Neural progenitor cell (in vitro differentiated cells): ENCODE data around the gene NME4. TPM values are rescaled to one million over a fixed set of nuclear protein-coding genes. Genes with fewer than 3 reads are reported as not detected.
"Not testable (repeated sequence)": the region's sequence is repeated elsewhere in the genome, so short reads cannot be mapped to it uniquely, and the experiment has no call there.

Experiments
- DNase-seq: peaks from one replicate; pipeline ENCODE4 v3.0.0-alpha.2; 2016; ENCODE audit warnings: low spot score
- H2AFZ ChIP-seq: fragments of 200-600 bp; sonication (generic); replicated peaks from 2 replicates; pipeline ENCODE4 v1.6.1; 2016; ENCODE audit warnings: antibody characterized with exemption
- H3F3A ChIP-seq: fragments of 200-600 bp; sonication (generic); 2 replicates; pipeline ENCODE4 v1.6.1; 2016; ENCODE audit warnings: antibody characterized with exemption, low read depth
- H3K27ac ChIP-seq: fragments of 200-600 bp; sonication (generic); 2 replicates; pipeline ENCODE4 v1.5.1; 2016; ENCODE audit warnings: mild to moderate bottlenecking
- H3K27me3 ChIP-seq: fragments of 200-600 bp; sonication (generic); 2 replicates; pipeline ENCODE4 v1.6.1; 2016; ENCODE audit warnings: mild to moderate bottlenecking, moderate library complexity
- H3K36me3 ChIP-seq: fragments of 200-600 bp; sonication (generic); 2 replicates; pipeline ENCODE4 v1.5.1; 2016
- H3K4me1 ChIP-seq: fragments of 200-600 bp; sonication (generic); 2 replicates; pipeline ENCODE4 v1.6.1; 2016; ENCODE audit warnings: mixed run types
- H3K4me2 ChIP-seq: fragments of 200-600 bp; sonication (generic); 2 replicates; pipeline ENCODE4 v1.6.1; 2016
- H3K4me3 ChIP-seq: fragments of 200-600 bp; sonication (generic); 2 replicates; pipeline ENCODE4 v1.5.1; 2016
- H3K79me2 ChIP-seq: fragments of 200-600 bp; sonication (generic); 2 replicates; pipeline ENCODE4 v1.6.1; 2016; ENCODE audit warnings: low read depth
- H3K9ac ChIP-seq: fragments of 200-600 bp; sonication (generic); 2 replicates; pipeline ENCODE4 v1.6.1; 2016
- H3K9me3 ChIP-seq: fragments of 200-600 bp; sonication (generic); 2 replicates; pipeline ENCODE4 v1.5.1; 2016; ENCODE audit warnings: low read depth
- H4K20me1 ChIP-seq: fragments of 200-600 bp; sonication (generic); 2 replicates; pipeline ENCODE4 v1.6.1; 2016; ENCODE audit warnings: low read depth
- H3K27ac Mint-ChIP-seq: 3 replicates; pipeline ENCODE4 v1.8.0; 2021; ENCODE audit warnings: mixed read lengths
- H3K27me3 Mint-ChIP-seq: 2 replicates; pipeline ENCODE4 v1.8.0; 2022; ENCODE audit warnings: low read depth, mild to moderate bottlenecking, inconsistent platforms, moderate library complexity, mixed read lengths; ENCODE audit not compliant: insufficient read depth
- H3K36me3 Mint-ChIP-seq: 3 replicates; pipeline ENCODE4 v1.8.0; 2021; ENCODE audit warnings: mixed read lengths
- H3K4me1 Mint-ChIP-seq: 3 replicates; pipeline ENCODE4 v1.8.0; 2021; ENCODE audit warnings: mixed read lengths
- H3K4me3 Mint-ChIP-seq: 3 replicates; pipeline ENCODE4 v1.8.0; 2021; ENCODE audit warnings: mild to moderate bottlenecking, moderate library complexity, mixed read lengths
- H3K9me3 Mint-ChIP-seq: 3 replicates; pipeline ENCODE4 v1.8.0; 2020; ENCODE audit warnings: mixed read lengths
- EZH2 ChIP-seq: fragments of 200-600 bp; sonication (generic); IDR thresholded peaks from 2 replicates; pipeline ENCODE4 v1.6.1; 2017; ENCODE audit warnings: antibody characterized with exemption, mild to moderate bottlenecking, moderate library complexity
- EZH2phosphoT487 ChIP-seq: fragments of 200-600 bp; sonication (generic); IDR thresholded peaks from 2 replicates; pipeline ENCODE4 v1.6.1; 2017; ENCODE audit warnings: antibody characterized with exemption
- total RNA-seq: library from RNA; depleted of rRNA; stranded (reverse); fragments of >200 nt; gene quantifications from 2 replicates; pipeline ENCODE4 v1.2.3, GENCODE V29; 2015; ENCODE audit warnings: low replicate concordance
- TF ChIP-seq, protein P1 (sequence below): fragments of 200-600 bp; sonication (generic); IDR thresholded peaks from 2 replicates; pipeline ENCODE4 v1.5.1; 2017; ENCODE audit warnings: antibody characterized with exemption, mild to moderate bottlenecking

NME4 gene
- total RNA-seq, 1 donor from 2014 or later = 93.3 TPM

DNA sequence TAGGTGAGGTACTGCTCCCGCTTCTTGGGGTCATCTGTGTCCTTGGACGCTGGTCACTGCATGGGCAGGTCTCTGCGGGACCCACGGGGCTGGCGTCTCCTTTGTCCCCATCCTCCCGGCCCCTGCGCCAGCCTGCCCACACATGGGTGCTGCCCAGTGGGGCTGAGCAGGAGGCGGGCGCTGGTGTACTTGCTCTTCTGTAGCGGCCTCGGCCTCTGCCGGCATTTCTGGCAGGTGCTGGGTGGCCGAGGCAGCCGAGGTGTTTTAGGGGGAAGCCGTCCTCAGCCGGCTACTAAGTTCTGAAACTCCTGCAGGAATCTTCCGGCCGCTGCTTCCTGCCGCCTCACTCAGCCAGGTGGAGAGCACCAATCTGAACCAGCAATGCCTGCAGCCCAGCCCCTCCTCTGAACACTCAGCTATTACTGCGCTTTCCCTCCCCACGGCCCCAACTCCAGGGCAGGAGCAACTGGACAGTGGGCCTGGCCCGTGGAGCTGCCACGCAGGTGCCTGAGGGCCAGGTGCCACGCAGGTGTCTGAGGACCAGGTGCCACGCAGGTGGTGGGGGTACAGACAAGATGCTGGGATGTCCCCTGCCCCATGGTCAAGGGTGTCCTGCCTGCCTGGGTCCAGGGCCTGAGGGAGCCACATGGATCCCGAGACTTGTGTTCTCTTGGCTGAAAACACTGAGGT is 14.7 kb downstream of the NME4 start:
- Histone ChIP-seq H3K79me2 (no peaks in the 10 kb centered on the region), H3K9ac (no peak overlapping the region), H3K4me3 (no peak overlapping the region), H3K27me3 (no peaks in the 10 kb centered on the region), H3K4me2 (no peak overlapping the region), H2AFZ (no peak overlapping the region), H3F3A (no peaks in the 10 kb centered on the region), H3K27ac (no peak overlapping the region), H3K9me3 (no peaks in the 10 kb centered on the region), H3K4me1 (no peaks in the 10 kb centered on the region), H4K20me1 (no peaks in the 10 kb centered on the region), H3K36me3 (no peaks in the 10 kb centered on the region)
- Mint-ChIP-seq H3K9me3 (no peaks in the 10 kb centered on the region), H3K27ac (no peak overlapping the region), H3K27me3 (no peaks in the 10 kb centered on the region), H3K4me3 (no peak overlapping the region), H3K4me1 (no peaks in the 10 kb centered on the region), H3K36me3 (no peaks in the 10 kb centered on the region)
- no peak for DNase-seq
- TF ChIP-seq EZH2 (no peak), EZH2phosphoT487 (no peak)
- TF ChIP-seq, protein P1, sequence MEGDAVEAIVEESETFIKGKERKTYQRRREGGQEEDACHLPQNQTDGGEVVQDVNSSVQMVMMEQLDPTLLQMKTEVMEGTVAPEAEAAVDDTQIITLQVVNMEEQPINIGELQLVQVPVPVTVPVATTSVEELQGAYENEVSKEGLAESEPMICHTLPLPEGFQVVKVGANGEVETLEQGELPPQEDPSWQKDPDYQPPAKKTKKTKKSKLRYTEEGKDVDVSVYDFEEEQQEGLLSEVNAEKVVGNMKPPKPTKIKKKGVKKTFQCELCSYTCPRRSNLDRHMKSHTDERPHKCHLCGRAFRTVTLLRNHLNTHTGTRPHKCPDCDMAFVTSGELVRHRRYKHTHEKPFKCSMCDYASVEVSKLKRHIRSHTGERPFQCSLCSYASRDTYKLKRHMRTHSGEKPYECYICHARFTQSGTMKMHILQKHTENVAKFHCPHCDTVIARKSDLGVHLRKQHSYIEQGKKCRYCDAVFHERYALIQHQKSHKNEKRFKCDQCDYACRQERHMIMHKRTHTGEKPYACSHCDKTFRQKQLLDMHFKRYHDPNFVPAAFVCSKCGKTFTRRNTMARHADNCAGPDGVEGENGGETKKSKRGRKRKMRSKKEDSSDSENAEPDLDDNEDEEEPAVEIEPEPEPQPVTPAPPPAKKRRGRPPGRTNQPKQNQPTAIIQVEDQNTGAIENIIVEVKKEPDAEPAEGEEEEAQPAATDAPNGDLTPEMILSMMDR = no peak

DNA sequence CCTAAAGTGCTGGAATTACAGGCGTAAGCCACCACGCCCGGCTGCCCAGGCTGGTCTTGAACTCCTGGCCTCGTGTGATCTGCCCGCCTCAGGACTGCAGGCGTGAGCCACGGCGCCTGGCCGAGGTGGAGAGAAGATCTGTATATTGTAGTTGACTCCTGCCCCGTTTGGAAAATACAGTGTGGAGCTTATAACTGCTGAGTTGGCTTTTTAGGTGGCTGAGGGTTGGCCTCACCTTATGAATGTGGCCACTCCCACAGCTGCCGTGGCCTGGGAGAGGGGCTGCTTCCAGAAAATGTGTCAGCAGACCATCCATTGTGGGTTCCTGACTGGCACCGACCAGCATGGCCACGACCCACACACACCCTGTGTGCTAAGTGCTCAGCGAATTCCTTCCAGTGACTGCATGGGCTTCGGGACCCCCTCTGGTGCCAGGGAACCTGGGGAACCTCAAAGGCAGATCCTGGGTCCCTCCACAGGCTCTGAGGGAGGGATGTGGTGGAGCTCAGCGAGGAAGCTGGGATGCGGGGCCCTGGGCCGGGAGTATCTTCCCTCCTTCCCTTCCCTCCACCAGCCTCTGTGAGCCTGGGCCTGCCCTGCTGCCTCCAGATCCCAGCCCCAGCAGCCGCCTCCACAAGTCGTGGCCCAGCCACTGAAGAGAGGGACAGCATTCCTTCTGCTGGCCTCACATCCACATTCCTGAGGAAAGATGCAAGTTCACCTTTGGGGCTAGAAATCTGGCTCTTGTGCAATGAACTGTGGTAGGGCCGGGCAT is 17.6 kb downstream of the NME4 start:
- Histone ChIP-seq H3K9ac (no peak overlapping the region), H3F3A (no peaks in the 10 kb centered on the region), H4K20me1 (no peaks in the 10 kb centered on the region), H3K4me3 (no peak overlapping the region), H2AFZ (no peak overlapping the region), H3K27ac (no peak overlapping the region), H3K4me1 (no peaks in the 10 kb centered on the region), H3K36me3 (no peaks in the 10 kb centered on the region), H3K4me2 (no peak overlapping the region), H3K79me2 (no peaks in the 10 kb centered on the region), H3K27me3 (no peaks in the 10 kb centered on the region), H3K9me3 (no peaks in the 10 kb centered on the region)
- TF ChIP-seq, protein P1 = no peak
- TF ChIP-seq EZH2 (no peak), EZH2phosphoT487 (no peak)
- Mint-ChIP-seq H3K9me3 (no peaks in the 10 kb centered on the region), H3K27ac (no peak overlapping the region), H3K36me3 (no peaks in the 10 kb centered on the region), H3K4me1 (no peaks in the 10 kb centered on the region), H3K27me3 (peaks cover 3% of the 10 kb centered on the region), H3K4me3 (no peak overlapping the region)
- DNase-seq = no peak

DNA sequence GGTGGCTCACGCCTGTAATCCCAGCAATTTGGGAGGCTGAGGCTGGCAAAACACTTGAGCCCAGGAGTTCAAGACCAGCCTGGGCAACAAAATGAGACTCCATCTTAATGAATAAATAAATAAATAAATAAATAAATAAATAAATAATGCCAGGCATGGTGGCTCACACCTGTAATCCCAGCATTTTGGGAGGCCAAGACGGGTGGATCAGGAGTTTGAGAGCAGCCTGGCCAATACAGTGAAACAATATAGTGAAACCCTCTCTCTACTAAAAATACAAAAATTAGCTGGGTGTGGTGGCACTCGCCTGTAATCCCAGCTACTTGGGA is 18.1 kb downstream of the NME4 start:
- not testable (repeated sequence) for H3K9ac ChIP-seq

DNA sequence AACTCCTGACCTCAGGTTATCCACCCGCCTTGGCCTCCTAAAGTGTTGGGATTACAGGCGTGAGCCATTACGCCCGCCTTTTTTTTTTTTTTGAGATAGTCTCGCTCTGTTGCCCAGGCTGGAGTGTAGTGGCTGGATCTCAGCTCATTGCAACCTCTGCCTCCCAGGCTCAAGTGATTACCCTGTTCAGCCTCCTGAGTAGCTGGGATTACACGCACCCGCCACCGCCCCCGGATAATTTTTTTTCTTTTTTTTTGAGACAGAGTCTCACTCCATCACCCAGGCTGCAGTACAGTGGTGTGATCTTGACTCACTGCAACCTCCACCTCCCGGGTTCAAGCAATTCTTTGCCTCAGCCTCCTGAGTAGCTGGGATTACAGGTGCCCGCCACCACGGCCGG is 25.2 kb downstream of the NME4 start:
- not testable (repeated sequence) for H3K9ac ChIP-seq, H3K36me3 ChIP-seq, H3F3A ChIP-seq, H3K27ac Mint-ChIP-seq, H3K27ac ChIP-seq, H3K4me1 ChIP-seq, H3K4me2 ChIP-seq, H2AFZ ChIP-seq, H3K4me3 ChIP-seq, H3K4me3 Mint-ChIP-seq, H3K9me3 Mint-ChIP-seq, H3K36me3 Mint-ChIP-seq, H3K9me3 ChIP-seq, DNase-seq
- H3K27me3 Mint-ChIP-seq = peaks cover 22% of the 10 kb centered on the region
- Histone ChIP-seq H3K79me2 (peaks cover 10% of the 10 kb centered on the region), H3K27me3 (peaks cover 39% of the 10 kb centered on the region), H4K20me1 (peaks cover 10% of the 10 kb centered on the region)
- peaks cover 14% of the 10 kb centered on the region for H3K4me1 Mint-ChIP-seq

More for the DNA sequence above, 18.1 kb downstream of the NME4 start:
- DNase-seq, H3K4me3 ChIP-seq, H3F3A ChIP-seq, H3K27me3 ChIP-seq, H3K9me3 Mint-ChIP-seq, H3K36me3 Mint-ChIP-seq, H3K36me3 ChIP-seq, H4K20me1 ChIP-seq, H3K4me2 ChIP-seq, H3K27ac ChIP-seq, H3K4me1 ChIP-seq, H2AFZ ChIP-seq, H3K4me3 Mint-ChIP-seq, H3K4me1 Mint-ChIP-seq, H3K27ac Mint-ChIP-seq, H3K27me3 Mint-ChIP-seq, H3K9me3 ChIP-seq, H3K79me2 ChIP-seq: not testable (repeated sequence)
